Measurements from ENCODE around the gene ABCA5. TPM values are rescaled to one million over a fixed set of nuclear protein-coding genes. Genes with fewer than 3 reads are reported as not detected.
"Not testable (repeated sequence)": the region's sequence is repeated elsewhere in the genome, so short reads cannot be mapped to it uniquely, and the experiment has no call there.

The ABCA5 gene
- total and polyA plus RNA-seq, 4 donors = 18.7 to 84.4 (median 48.8) TPM

- Histone ChIP-seq H3K36me3 (ENCODE audit: control insufficient read depth in 4 of 4, insufficient read depth in 3 of 4, low read depth in 1 of 4, low read length in 3 of 4) (peaks cover 0 to 5% (median 0%) of the 10 kb centered on the region in 4 donors), H3K9me3 (ENCODE audit: control insufficient read depth in 4 of 4, low read length in 3 of 4) (no peaks in the 10 kb centered on the region), H3K27me3 (ENCODE audit: control insufficient read depth in 4 of 4, insufficient read depth in 4 of 4, low read length in 3 of 4) (no peaks in the 10 kb centered on the region), H3K27ac (ENCODE audit: low read depth in 1 of 2, low read length in 2 of 2) (no peak overlapping the region), H3K4me1 (ENCODE audit: control insufficient read depth in 4 of 4, insufficient read depth in 4 of 4, low read length in 3 of 4) (no peaks in the 10 kb centered on the region), H3K9ac (ENCODE audit: low read depth in 1 of 2, low read length in 2 of 2) (no peak overlapping the region), H3K4me3 (ENCODE audit: low read depth in 1 of 3, low read length in 3 of 3) (no peak overlapping the region)
- WGBS = 94% methylated on average over 2 of the region's 2 CpGs
- TF ChIP-seq REST (IDR thresholded peaks at IDR 0.05) (no peak), SP1 (IDR thresholded peaks at IDR 0.05) (no peak), RAD21 (IDR thresholded peaks at IDR 0.05) (no peak)
- no peak for DNase-seq (ENCODE audit: low spot score)
Observed at GRCh38 chr17:69208640-69209039, 118.3 kb downstream of the ABCA5 start.

GRCh38 chr17:69207151-69207550 is 119.8 kb downstream of the ABCA5 start:
- Histone ChIP-seq H3K36me3 (ENCODE audit: control insufficient read depth in 4 of 4, insufficient read depth in 3 of 4, low read depth in 1 of 4, low read length in 3 of 4) (no peaks in the 10 kb centered on the region), H3K9ac (ENCODE audit: low read depth in 1 of 2, low read length in 2 of 2) (no peak overlapping the region), H3K9me3 (ENCODE audit: control insufficient read depth in 4 of 4, low read length in 3 of 4) (no peaks in the 10 kb centered on the region), H3K27ac (ENCODE audit: low read depth in 1 of 2, low read length in 2 of 2) (no peak overlapping the region), H3K27me3 (ENCODE audit: control insufficient read depth in 4 of 4, insufficient read depth in 4 of 4, low read length in 3 of 4) (no peaks in the 10 kb centered on the region), H3K4me1 (ENCODE audit: control insufficient read depth in 4 of 4, insufficient read depth in 4 of 4, low read length in 3 of 4) (no peaks in the 10 kb centered on the region), H3K4me3 (ENCODE audit: low read depth in 1 of 3, low read length in 3 of 3) (no peak overlapping the region)
- DNase-seq (ENCODE audit: low spot score) = no peak
- TF ChIP-seq GABPA (IDR thresholded peaks at IDR 0.05 in 1 of 2, conservative IDR thresholded peaks at IDR 0.05 in 1 of 2) (no peak), RAD21 (IDR thresholded peaks at IDR 0.05) (no peak), RXRA (IDR thresholded peaks at IDR 0.05) (no peak), TAF1 (conservative IDR thresholded peaks at IDR 0.05) (no peak), EGR1 (IDR thresholded peaks at IDR 0.05; ENCODE audit: low read depth in 2 of 2) (no peak), YY1 (IDR thresholded peaks at IDR 0.05) (no peak)
- WGBS = 82% methylated on average over 4 of the region's 4 CpGs

GRCh38 chr17:69198238-69198637 is 128.7 kb downstream of the ABCA5 start:
- Histone ChIP-seq H3K27me3 (ENCODE audit: control insufficient read depth in 4 of 4, insufficient read depth in 4 of 4, low read length in 3 of 4) (no peaks in the 10 kb centered on the region), H3K9me3 (ENCODE audit: control insufficient read depth in 4 of 4, low read length in 3 of 4) (no peaks in the 10 kb centered on the region), H3K36me3 (ENCODE audit: control insufficient read depth in 4 of 4, insufficient read depth in 3 of 4, low read depth in 1 of 4, low read length in 3 of 4) (peaks cover 0 to 3% (median under 1%) of the 10 kb centered on the region in 4 donors), H3K27ac (ENCODE audit: low read depth in 1 of 2, low read length in 2 of 2) (no peak overlapping the region), H3K4me3 (ENCODE audit: low read depth in 1 of 3, low read length in 3 of 3) (no peak overlapping the region), H3K4me1 (ENCODE audit: control insufficient read depth in 4 of 4, insufficient read depth in 4 of 4, low read length in 3 of 4) (no peaks in the 10 kb centered on the region), H3K9ac (ENCODE audit: low read depth in 1 of 2, low read length in 2 of 2) (no peak overlapping the region)
- WGBS = 87% methylated on average over 6 of the region's 6 CpGs
- TF ChIP-seq CTCF (IDR thresholded peaks at IDR 0.05; ENCODE audit: low read depth, low read length, missing input control) (no peak), YY1 (IDR thresholded peaks at IDR 0.05) (no peak), JUND (IDR thresholded peaks at IDR 0.05) (no peak), FOXA1 (IDR thresholded peaks at IDR 0.05) (no peak), HNF4A (conservative IDR thresholded peaks at IDR 0.05) (no peak), RAD21 (IDR thresholded peaks at IDR 0.05) (no peak), HNF4G (IDR thresholded peaks at IDR 0.05) (no peak), REST (IDR thresholded peaks at IDR 0.05) (no peak), EGR1 (IDR thresholded peaks at IDR 0.05; ENCODE audit: low read depth in 2 of 2) (no peak), NR2F2 (IDR thresholded peaks at IDR 0.05) (no peak), RXRA (IDR thresholded peaks at IDR 0.05) (no peak), TAF1 (conservative IDR thresholded peaks at IDR 0.05) (no peak), FOXA2 (IDR thresholded peaks at IDR 0.05) (no peak)
- DNase-seq (ENCODE audit: low spot score) = no peak

GRCh38 chr17:69196105-69196653 is 130.8 kb downstream of the ABCA5 start:
- not testable (repeated sequence) for H3K9ac ChIP-seq (ENCODE audit: low read depth in 1 of 2, low read length in 2 of 2); H3K36me3 ChIP-seq (ENCODE audit: control insufficient read depth in 4 of 4, insufficient read depth in 3 of 4, low read depth in 1 of 4, low read length in 3 of 4); H3K27me3 ChIP-seq (ENCODE audit: control insufficient read depth in 4 of 4, insufficient read depth in 4 of 4, low read length in 3 of 4); H3K4me1 ChIP-seq (ENCODE audit: control insufficient read depth in 4 of 4, insufficient read depth in 4 of 4, low read length in 3 of 4); H3K27ac ChIP-seq (ENCODE audit: low read depth in 1 of 2, low read length in 2 of 2); H3K4me3 ChIP-seq (ENCODE audit: low read depth in 1 of 3, low read length in 3 of 3); H3K9me3 ChIP-seq (ENCODE audit: control insufficient read depth in 4 of 4, low read length in 3 of 4); DNase-seq (ENCODE audit: low spot score)
- WGBS = 98% methylated on average over 40 of the region's 40 CpGs

Data from liver (tissue), 9 donors.